MM.1S (cell line): ENCODE measurements around the gene PCYOX1L.

Experiments used
- DNase-seq: peaks from one replicate; pipeline ENCODE4 v3.0.0-alpha.2; 2015
- H2AFZ ChIP-seq: fragments of 300-600 bp; sonication (generic); 2 replicates; pipeline ENCODE4 v1.6.0; 2016; ENCODE audit warnings: antibody characterized with exemption, low read length
- H3F3A ChIP-seq: fragments of 300-600 bp; sonication (generic); 2 replicates; pipeline ENCODE4 v1.6.1; 2016; ENCODE audit warnings: mild to moderate bottlenecking, antibody characterized with exemption, low read length, moderate library complexity, mixed read lengths; ENCODE audit not compliant: insufficient read depth
- H3K27ac ChIP-seq: fragments of 300-600 bp; sonication (generic); 2 replicates; pipeline ENCODE4 v1.5.1; 2016; ENCODE audit warnings: mild to moderate bottlenecking, low read length
- H3K27me3 ChIP-seq: fragments of 300-600 bp; sonication (generic); replicated peaks from 2 replicates; pipeline ENCODE4 v1.6.0; 2016; ENCODE audit warnings: low read length; ENCODE audit not compliant: insufficient read depth
- H3K36me3 ChIP-seq: fragments of 300-600 bp; sonication (generic); replicated peaks from 2 replicates; pipeline ENCODE4 v1.6.1; 2016; ENCODE audit warnings: mild to moderate bottlenecking, low read length, mixed read lengths; ENCODE audit not compliant: insufficient read depth
- H3K4me1 ChIP-seq: fragments of 300-600 bp; sonication (generic); 2 replicates; pipeline ENCODE4 v1.6.1; 2016; ENCODE audit warnings: low read length, mixed read lengths
- H3K4me2 ChIP-seq: fragments of 300-600 bp; sonication (generic); 2 replicates; pipeline ENCODE4 v1.6.0; 2016; ENCODE audit warnings: low read depth, low read length
- H3K4me3 ChIP-seq: fragments of 300-600 bp; sonication (generic); 2 replicates; pipeline ENCODE4 v1.5.1; 2016; ENCODE audit warnings: low read length, mixed read lengths
- H3K79me2 ChIP-seq: fragments of 300-600 bp; sonication (generic); 2 replicates; pipeline ENCODE4 v1.6.1; 2016; ENCODE audit warnings: mixed run types, low read length, mixed read lengths
- H3K9ac ChIP-seq: fragments of 300-600 bp; sonication (generic); 2 replicates; pipeline ENCODE4 v1.6.1; 2016; ENCODE audit warnings: low read length, mixed read lengths
- H3K9me2 ChIP-seq: fragments of 300-600 bp; sonication (generic); replicated peaks from 2 replicates; pipeline ENCODE4 v1.6.1; 2016; ENCODE audit warnings: mild to moderate bottlenecking, low read length, mixed read lengths; ENCODE audit not compliant: insufficient read depth
- H3K9me3 ChIP-seq: fragments of 300-600 bp; sonication (generic); replicated peaks from 2 replicates; pipeline ENCODE4 v1.6.1; 2016; ENCODE audit warnings: mild to moderate bottlenecking, low read length, mixed read lengths; ENCODE audit not compliant: insufficient read depth
- H4K20me1 ChIP-seq: fragments of 300-600 bp; sonication (generic); 2 replicates; pipeline ENCODE4 v1.6.1; 2016; ENCODE audit warnings: mild to moderate bottlenecking, low read length, moderate library complexity, mixed read lengths; ENCODE audit not compliant: insufficient read depth
- EZH2 ChIP-seq: fragments of 300-600 bp; sonication (generic); optimal IDR thresholded peaks from 2 replicates; pipeline ENCODE3; 2017; ENCODE audit warnings: low read depth, mild to moderate bottlenecking, antibody characterized with exemption, low read length, mixed read lengths
- EZH2phosphoT487 ChIP-seq: fragments of 300-600 bp; sonication (generic); IDR thresholded peaks from 2 replicates; pipeline ENCODE4 v1.6.1; 2018; ENCODE audit warnings: antibody characterized with exemption, low read length
- TF ChIP-seq, protein P1 (sequence below): fragments of 300-600 bp; sonication (generic); IDR thresholded peaks from 2 replicates; pipeline ENCODE4 v1.5.1; 2016; ENCODE audit warnings: antibody characterized with exemption, low read length, mixed read lengths

The PCYOX1L gene

GRCh38 chr5:149325894-149326293 lies 32.0 kb upstream of the PCYOX1L start:
- Histone ChIP-seq H3F3A (no peaks in the 10 kb centered on the region), H3K4me1 (no peaks in the 10 kb centered on the region), H3K4me2 (no peak overlapping the region), H3K36me3 (no peaks in the 10 kb centered on the region), H3K27me3 (no peaks in the 10 kb centered on the region), H3K9me3 (no peaks in the 10 kb centered on the region), H2AFZ (no peak overlapping the region), H3K27ac (no peak overlapping the region), H4K20me1 (no peaks in the 10 kb centered on the region), H3K4me3 (no peak overlapping the region), H3K9ac (no peak overlapping the region), H3K79me2 (no peaks in the 10 kb centered on the region), H3K9me2 (no peaks in the 10 kb centered on the region)
- DNase-seq: no peak
- TF ChIP-seq, protein P1, sequence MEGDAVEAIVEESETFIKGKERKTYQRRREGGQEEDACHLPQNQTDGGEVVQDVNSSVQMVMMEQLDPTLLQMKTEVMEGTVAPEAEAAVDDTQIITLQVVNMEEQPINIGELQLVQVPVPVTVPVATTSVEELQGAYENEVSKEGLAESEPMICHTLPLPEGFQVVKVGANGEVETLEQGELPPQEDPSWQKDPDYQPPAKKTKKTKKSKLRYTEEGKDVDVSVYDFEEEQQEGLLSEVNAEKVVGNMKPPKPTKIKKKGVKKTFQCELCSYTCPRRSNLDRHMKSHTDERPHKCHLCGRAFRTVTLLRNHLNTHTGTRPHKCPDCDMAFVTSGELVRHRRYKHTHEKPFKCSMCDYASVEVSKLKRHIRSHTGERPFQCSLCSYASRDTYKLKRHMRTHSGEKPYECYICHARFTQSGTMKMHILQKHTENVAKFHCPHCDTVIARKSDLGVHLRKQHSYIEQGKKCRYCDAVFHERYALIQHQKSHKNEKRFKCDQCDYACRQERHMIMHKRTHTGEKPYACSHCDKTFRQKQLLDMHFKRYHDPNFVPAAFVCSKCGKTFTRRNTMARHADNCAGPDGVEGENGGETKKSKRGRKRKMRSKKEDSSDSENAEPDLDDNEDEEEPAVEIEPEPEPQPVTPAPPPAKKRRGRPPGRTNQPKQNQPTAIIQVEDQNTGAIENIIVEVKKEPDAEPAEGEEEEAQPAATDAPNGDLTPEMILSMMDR: no peak
- TF ChIP-seq EZH2 (no peak), EZH2phosphoT487 (no peak)

- Histone ChIP-seq H3K79me2 (no peaks in the 10 kb centered on the region), H3K4me3 (no peak overlapping the region), H3K9me2 (no peaks in the 10 kb centered on the region), H3K36me3 (no peaks in the 10 kb centered on the region), H3K4me2 (no peak overlapping the region), H3K4me1 (no peaks in the 10 kb centered on the region), H3K9me3 (no peaks in the 10 kb centered on the region), H3K27ac (no peak overlapping the region), H2AFZ (no peak overlapping the region), H3K27me3 (no peaks in the 10 kb centered on the region), H3K9ac (no peak overlapping the region), H3F3A (no peaks in the 10 kb centered on the region), H4K20me1 (no peaks in the 10 kb centered on the region)
- TF ChIP-seq EZH2: no peak
- TF ChIP-seq, protein P1: no peak
- TF ChIP-seq EZH2phosphoT487: no peak
- no peak for DNase-seq
Measured at GRCh38 chr5:149326611-149327010, 31.2 kb upstream of the PCYOX1L start.

- Histone ChIP-seq H3K27me3 (no peaks in the 10 kb centered on the region), H2AFZ (no peak overlapping the region), H3K9ac (no peak overlapping the region)
Measured at GRCh38 chr5:149328177-149328576, 29.7 kb upstream of the PCYOX1L start.

More at GRCh38 chr5:149328177-149328576, 29.7 kb upstream of the PCYOX1L start:
- no peak for DNase-seq
- no peaks in the 10 kb centered on the region for H3K9me3 ChIP-seq
- H3K4me3 ChIP-seq: no peak overlapping the region
- H3K27ac ChIP-seq: no peak overlapping the region
- TF ChIP-seq EZH2phosphoT487 (no peak), EZH2 (no peak)
- TF ChIP-seq, protein P1: no peak
- H3F3A ChIP-seq: no peaks in the 10 kb centered on the region
- H4K20me1 ChIP-seq: no peaks in the 10 kb centered on the region
- H3K9me2 ChIP-seq: no peaks in the 10 kb centered on the region
- no peak overlapping the region for H3K4me2 ChIP-seq
- H3K79me2 ChIP-seq: no peaks in the 10 kb centered on the region
- H3K36me3 ChIP-seq: no peaks in the 10 kb centered on the region
- no peaks in the 10 kb centered on the region for H3K4me1 ChIP-seq
